Neural cell (in vitro differentiated cells): ENCODE results near the gene SLC41A1. TPM values are rescaled to one million over a fixed set of nuclear protein-coding genes. Genes with fewer than 3 reads are reported as not detected.

Experiments used
- H2AFZ ChIP-seq: fragments of 200-600, 300-800 bp; sonication (generic), shearing (Covaris generic); 2 replicates; pipeline ENCODE4 v1.6.0; 2014; ENCODE audit warnings: low read depth, mild to moderate bottlenecking, antibody characterized with exemption, low read length, moderate library complexity
- H3F3A ChIP-seq: fragments of 200-600 bp; shearing (Covaris generic); 2 replicates; pipeline ENCODE4 v1.6.1; 2016; ENCODE audit warnings: mild to moderate bottlenecking, moderate library complexity, mixed read lengths, antibody characterized with exemption, low read length; ENCODE audit not compliant: insufficient read depth, poor library complexity, severe bottlenecking
- H3K27ac ChIP-seq: fragments of 200-600, 300-800 bp; sonication (generic), shearing (Covaris generic); 2 replicates; pipeline ENCODE4 v1.5.1; 2014; ENCODE audit warnings: mild to moderate bottlenecking, low read length, moderate library complexity
- H3K27me3 ChIP-seq: fragments of 300-800, 200-600 bp; sonication (generic), shearing (Covaris generic); 2 replicates; pipeline ENCODE4 v1.6.0; 2014; ENCODE audit warnings: mild to moderate bottlenecking, low read depth, low read length, moderate library complexity; ENCODE audit not compliant: insufficient read depth
- H3K36me3 ChIP-seq: fragments of 300-800, 200-600 bp; sonication (generic), shearing (Covaris generic); 2 replicates; pipeline ENCODE4 v1.5.1; 2014; ENCODE audit warnings: mild to moderate bottlenecking, antibody characterized with exemption, low read length, moderate library complexity; ENCODE audit not compliant: insufficient read depth
- H3K4me2 ChIP-seq: fragments of 300-800, 200-600 bp; sonication (generic), shearing (Covaris generic); 2 replicates; pipeline ENCODE4 v1.6.0; 2014; ENCODE audit warnings: mild to moderate bottlenecking, low read length
- H3K4me3 ChIP-seq: fragments of 300-800, 200-600 bp; sonication (generic), shearing (Covaris generic); 2 replicates; pipeline ENCODE4 v1.5.1; 2014; ENCODE audit warnings: mild to moderate bottlenecking, low read length, moderate library complexity
- H3K79me2 ChIP-seq: fragments of 200-600 bp; shearing (Covaris generic); replicated peaks from 2 replicates; pipeline ENCODE4 v1.6.0; 2014; ENCODE audit warnings: mild to moderate bottlenecking, low read length, moderate library complexity; ENCODE audit not compliant: insufficient read depth
- H3K9ac ChIP-seq: fragments of 300-800, 200-600 bp; sonication (generic), shearing (Covaris generic); 2 replicates; pipeline ENCODE4 v1.6.1; 2016; ENCODE audit warnings: mild to moderate bottlenecking, low read length, mixed read lengths
- H3K9me2 ChIP-seq: fragments of 200-600 bp; shearing (Covaris generic); 2 replicates; pipeline ENCODE4 v1.6.1; 2016; ENCODE audit warnings: mild to moderate bottlenecking, low read length, mixed read lengths; ENCODE audit not compliant: insufficient read depth
- H3K9me3 ChIP-seq: fragments of 200-600, 300-800 bp; sonication (generic), shearing (Covaris generic); 2 replicates; pipeline ENCODE4 v1.6.1; 2016; ENCODE audit warnings: mild to moderate bottlenecking, mixed run types, low read length, moderate library complexity, mixed read lengths
- H4K20me1 ChIP-seq: fragments of 200-600 bp; shearing (Covaris generic); 2 replicates; pipeline ENCODE4 v1.6.1; 2016; ENCODE audit warnings: mild to moderate bottlenecking, mixed run types; ENCODE audit not compliant: insufficient read depth
- EP300 ChIP-seq: fragments of 450-650 bp; conservative IDR thresholded peaks from 2 replicates; pipeline ENCODE4 v1.6.1; 2014; ENCODE audit warnings: antibody characterized with exemption, mild to moderate bottlenecking, moderate library complexity; ENCODE audit not compliant: poor library complexity, severe bottlenecking
- EZH2 ChIP-seq: fragments of 200-600, 300-800 bp; shearing (Covaris generic), sonication (generic); IDR thresholded peaks from 2 replicates; pipeline ENCODE4 v1.6.1; 2014; ENCODE audit warnings: antibody characterized with exemption, low read length, borderline replicate concordance, mild to moderate bottlenecking; ENCODE audit not compliant: insufficient read depth, poor library complexity, severe bottlenecking
- MXI1 ChIP-seq: fragments of 450-650 bp; conservative IDR thresholded peaks from 2 replicates; pipeline ENCODE4 v1.6.1; 2014; ENCODE audit warnings: antibody characterized with exemption, mild to moderate bottlenecking; ENCODE audit not compliant: poor library complexity, severe bottlenecking
- POLR2AphosphoS5 ChIP-seq: IDR thresholded peaks from 2 replicates; pipeline ENCODE4 v1.6.1; 2012
- RAD21 ChIP-seq: fragments of 450-650 bp; conservative IDR thresholded peaks from 2 replicates; pipeline ENCODE4 v1.6.1; 2014; ENCODE audit warnings: antibody characterized with exemption, mild to moderate bottlenecking, moderate library complexity
- SMC3 ChIP-seq: fragments of 450-650 bp; conservative IDR thresholded peaks from 2 replicates; pipeline ENCODE4 v1.6.1; 2014; ENCODE audit warnings: antibody characterized with exemption, mild to moderate bottlenecking, moderate library complexity; ENCODE audit not compliant: poor library complexity
- TAF1 ChIP-seq: IDR thresholded peaks from 2 replicates; pipeline ENCODE4 v1.6.1; 2012; ENCODE audit warnings: low read depth
- polyA plus RNA-seq: library from polyadenylated mRNA; depleted of rRNA; stranded (reverse); fragments of >200 nt; gene quantifications from 2 replicates; pipeline ENCODE4 v1.2.3, GENCODE V29; 2014
- TF ChIP-seq, protein P1 (sequence below): IDR thresholded peaks from 2 replicates; pipeline ENCODE4 v1.6.1; 2012; ENCODE audit warnings: borderline replicate concordance
- TF ChIP-seq, protein P2 (sequence below): fragments of 450-650 bp; IDR thresholded peaks from 2 replicates; pipeline ENCODE4 v1.5.1; 2014; ENCODE audit warnings: antibody characterized with exemption, mild to moderate bottlenecking, moderate library complexity; ENCODE audit not compliant: poor library complexity, severe bottlenecking

The SLC41A1 gene
- polyA plus RNA-seq, 1 donor from 2014 or later: 4.2 TPM

DNA sequence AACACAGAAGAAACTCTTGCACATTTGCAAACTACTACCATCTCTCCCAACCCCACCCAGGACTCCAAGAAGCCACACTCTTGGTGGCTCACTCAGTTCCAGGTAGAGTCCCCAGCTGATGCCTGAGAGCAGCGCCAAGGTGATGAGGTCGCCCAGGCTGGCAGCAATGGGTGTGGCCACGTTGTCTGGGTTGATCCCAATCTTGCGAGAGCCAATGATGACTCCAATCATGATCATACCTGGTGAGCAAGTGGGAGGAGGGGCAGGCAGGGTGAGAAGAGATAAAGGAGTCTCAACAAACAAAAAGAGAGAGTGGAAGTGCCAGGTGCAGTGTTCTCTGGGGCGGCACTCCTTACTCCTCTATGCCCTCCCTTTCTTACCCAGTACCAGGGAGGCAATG is 14.4 kb downstream of the SLC41A1 start:
- H3K36me3 ChIP-seq: peaks cover 7% of the 10 kb centered on the region
- TF ChIP-seq, protein P1, sequence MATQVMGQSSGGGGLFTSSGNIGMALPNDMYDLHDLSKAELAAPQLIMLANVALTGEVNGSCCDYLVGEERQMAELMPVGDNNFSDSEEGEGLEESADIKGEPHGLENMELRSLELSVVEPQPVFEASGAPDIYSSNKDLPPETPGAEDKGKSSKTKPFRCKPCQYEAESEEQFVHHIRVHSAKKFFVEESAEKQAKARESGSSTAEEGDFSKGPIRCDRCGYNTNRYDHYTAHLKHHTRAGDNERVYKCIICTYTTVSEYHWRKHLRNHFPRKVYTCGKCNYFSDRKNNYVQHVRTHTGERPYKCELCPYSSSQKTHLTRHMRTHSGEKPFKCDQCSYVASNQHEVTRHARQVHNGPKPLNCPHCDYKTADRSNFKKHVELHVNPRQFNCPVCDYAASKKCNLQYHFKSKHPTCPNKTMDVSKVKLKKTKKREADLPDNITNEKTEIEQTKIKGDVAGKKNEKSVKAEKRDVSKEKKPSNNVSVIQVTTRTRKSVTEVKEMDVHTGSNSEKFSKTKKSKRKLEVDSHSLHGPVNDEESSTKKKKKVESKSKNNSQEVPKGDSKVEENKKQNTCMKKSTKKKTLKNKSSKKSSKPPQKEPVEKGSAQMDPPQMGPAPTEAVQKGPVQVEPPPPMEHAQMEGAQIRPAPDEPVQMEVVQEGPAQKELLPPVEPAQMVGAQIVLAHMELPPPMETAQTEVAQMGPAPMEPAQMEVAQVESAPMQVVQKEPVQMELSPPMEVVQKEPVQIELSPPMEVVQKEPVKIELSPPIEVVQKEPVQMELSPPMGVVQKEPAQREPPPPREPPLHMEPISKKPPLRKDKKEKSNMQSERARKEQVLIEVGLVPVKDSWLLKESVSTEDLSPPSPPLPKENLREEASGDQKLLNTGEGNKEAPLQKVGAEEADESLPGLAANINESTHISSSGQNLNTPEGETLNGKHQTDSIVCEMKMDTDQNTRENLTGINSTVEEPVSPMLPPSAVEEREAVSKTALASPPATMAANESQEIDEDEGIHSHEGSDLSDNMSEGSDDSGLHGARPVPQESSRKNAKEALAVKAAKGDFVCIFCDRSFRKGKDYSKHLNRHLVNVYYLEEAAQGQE: no peak
- TF ChIP-seq SMC3: no peak
- TF ChIP-seq EZH2: no peak
- no peak for TF ChIP-seq POLR2AphosphoS5
- no peak for TF ChIP-seq RAD21
- no peak for TF ChIP-seq EP300
- TF ChIP-seq, protein P2, sequence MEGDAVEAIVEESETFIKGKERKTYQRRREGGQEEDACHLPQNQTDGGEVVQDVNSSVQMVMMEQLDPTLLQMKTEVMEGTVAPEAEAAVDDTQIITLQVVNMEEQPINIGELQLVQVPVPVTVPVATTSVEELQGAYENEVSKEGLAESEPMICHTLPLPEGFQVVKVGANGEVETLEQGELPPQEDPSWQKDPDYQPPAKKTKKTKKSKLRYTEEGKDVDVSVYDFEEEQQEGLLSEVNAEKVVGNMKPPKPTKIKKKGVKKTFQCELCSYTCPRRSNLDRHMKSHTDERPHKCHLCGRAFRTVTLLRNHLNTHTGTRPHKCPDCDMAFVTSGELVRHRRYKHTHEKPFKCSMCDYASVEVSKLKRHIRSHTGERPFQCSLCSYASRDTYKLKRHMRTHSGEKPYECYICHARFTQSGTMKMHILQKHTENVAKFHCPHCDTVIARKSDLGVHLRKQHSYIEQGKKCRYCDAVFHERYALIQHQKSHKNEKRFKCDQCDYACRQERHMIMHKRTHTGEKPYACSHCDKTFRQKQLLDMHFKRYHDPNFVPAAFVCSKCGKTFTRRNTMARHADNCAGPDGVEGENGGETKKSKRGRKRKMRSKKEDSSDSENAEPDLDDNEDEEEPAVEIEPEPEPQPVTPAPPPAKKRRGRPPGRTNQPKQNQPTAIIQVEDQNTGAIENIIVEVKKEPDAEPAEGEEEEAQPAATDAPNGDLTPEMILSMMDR: no peak
- no peak for TF ChIP-seq MXI1
- no peak for TF ChIP-seq TAF1
- H3K4me2 ChIP-seq: no peak overlapping the region
- H3K9ac ChIP-seq: no peak overlapping the region
- H3K4me3 ChIP-seq: no peak overlapping the region
- H3K9me3 ChIP-seq: no peaks in the 10 kb centered on the region
- no peaks in the 10 kb centered on the region for H3F3A ChIP-seq
- H3K79me2 ChIP-seq: no peaks in the 10 kb centered on the region
- H3K9me2 ChIP-seq: no peaks in the 10 kb centered on the region
- H3K27ac ChIP-seq: no peak overlapping the region
- H4K20me1 ChIP-seq: no peaks in the 10 kb centered on the region
- H3K27me3 ChIP-seq: no peaks in the 10 kb centered on the region
- H2AFZ ChIP-seq: no peak overlapping the region

DNA sequence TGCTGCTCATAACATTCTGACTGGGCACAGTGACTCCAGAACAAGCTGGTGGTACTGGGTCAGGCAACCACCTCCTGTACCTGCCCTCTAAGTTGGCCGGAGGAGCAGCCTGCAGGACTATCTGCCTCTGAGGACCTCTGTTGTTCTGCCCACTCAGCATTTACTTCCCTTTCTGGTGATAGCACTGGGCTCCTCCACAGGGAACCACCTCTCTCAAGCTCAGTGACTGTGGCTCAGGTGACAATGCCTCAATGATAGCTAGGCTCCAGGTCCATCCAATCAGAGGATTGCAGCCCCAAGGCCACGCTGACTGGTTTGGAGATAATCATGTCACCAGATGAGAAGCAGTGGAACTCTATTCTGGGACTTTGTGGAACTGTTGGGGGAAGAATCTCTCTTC is 15.8 kb downstream of the SLC41A1 start:
- no peak overlapping the region for H3K4me3 ChIP-seq
- TF ChIP-seq TAF1 (no peak), SMC3 (no peak), EZH2 (no peak), MXI1 (no peak)
- TF ChIP-seq, protein P1: no peak
- no peak overlapping the region for H3K27ac ChIP-seq
- H2AFZ ChIP-seq: no peak overlapping the region
- no peaks in the 10 kb centered on the region for H3F3A ChIP-seq
- no peaks in the 10 kb centered on the region for H3K79me2 ChIP-seq
- no peak overlapping the region for H3K9ac ChIP-seq
- H3K36me3 ChIP-seq: peaks cover 7% of the 10 kb centered on the region
- H3K27me3 ChIP-seq: no peaks in the 10 kb centered on the region
- no peak overlapping the region for H3K4me2 ChIP-seq
- H3K9me3 ChIP-seq: no peaks in the 10 kb centered on the region
- H4K20me1 ChIP-seq: no peaks in the 10 kb centered on the region
- no peaks in the 10 kb centered on the region for H3K9me2 ChIP-seq
